H1 (cell line): Measurements from ENCODE around the gene NWD2. TPM values are rescaled to one million over a fixed set of nuclear protein-coding genes. Genes with fewer than 3 reads are reported as not detected.

ENCODE experiments used
- CTCF ChIA-PET: fragments of 300-600 bp; sonication (Branson Sonifier 250); formaldehyde crosslinking; loops from one replicate; lab custom pipeline; 2021; ENCODE audit not compliant: partially characterized antibody; lab: Charles Lee
- POLR2A ChIA-PET: fragments of 300-600 bp; sonication (Branson Sonifier 250); formaldehyde crosslinking; loops from one replicate; lab custom pipeline; 2021; ENCODE audit warnings: inconsistent platforms; ENCODE audit not compliant: partially characterized antibody; lab: Charles Lee
- DNase-seq, 2 experiments: peaks; one replicate each; pipeline versions ENCODE4 v3.0.0 to v3.0.0-alpha.2; 2010 to 2022; ENCODE audit warnings: low spot score in 2 of 2, low read depth in 1 of 2, mixed read lengths in 1 of 2
- FAIRE-seq: peaks from 2 replicates; lab custom pipeline; 2011; peaks lifted over from hg19 to GRCh38; lab: Jason Lieb, UNC
- H2AFZ ChIP-seq: 2 replicates; pipeline ENCODE4 v1.8.1; 2012; ENCODE audit warnings: low read length, inconsistent platforms
- H2AK5ac ChIP-seq: 2 replicates; pipeline ENCODE4 v1.6.1; 2013; ENCODE audit warnings: low read depth, low read length
- H2BK120ac ChIP-seq: replicated peaks from 2 replicates; pipeline ENCODE3; 2013; ENCODE audit warnings: low read depth, low read length, inconsistent platforms
- H2BK12ac ChIP-seq: 2 replicates; pipeline ENCODE4 v1.6.1; 2013; ENCODE audit warnings: low read depth, low read length
- H2BK15ac ChIP-seq: 2 replicates; pipeline ENCODE4 v1.6.1; 2013; ENCODE audit warnings: low read length
- H2BK20ac ChIP-seq: 2 replicates; pipeline ENCODE4 v1.6.1; 2013; ENCODE audit warnings: low read length
- H2BK5ac ChIP-seq: 2 replicates; pipeline ENCODE4 v1.6.1; 2013; ENCODE audit warnings: low read depth, low read length
- H3K14ac ChIP-seq: 2 replicates; pipeline ENCODE4 v1.6.1; 2013; ENCODE audit warnings: inconsistent platforms; ENCODE audit not compliant: insufficient read length
- H3K18ac ChIP-seq: 2 replicates; pipeline ENCODE4 v1.6.1; 2013; ENCODE audit warnings: low read length; ENCODE audit errors: extremely low read depth
- H3K23ac ChIP-seq: 2 replicates; pipeline ENCODE4 v1.6.1; 2013; ENCODE audit warnings: inconsistent platforms; ENCODE audit not compliant: insufficient read length
- H3K23me2 ChIP-seq: 2 replicates; pipeline ENCODE4 v1.6.1; 2013; ENCODE audit warnings: low read depth, low read length
- H3K27ac ChIP-seq: 2 replicates; pipeline ENCODE4 v1.6.1; 2011; ENCODE audit warnings: low read depth, low read length, inconsistent platforms
- H3K27me3 ChIP-seq, 4 experiments: replicated peaks in 1 of 4; 1 replicate in 1 of 4; 2 replicates in 3 of 4; pipeline versions ENCODE4 v1.6.1 to v1.8.1; 2011 to 2013; ENCODE audit warnings: low read length in 3 of 4, mild to moderate bottlenecking in 3 of 4, inconsistent platforms in 2 of 4, mixed read lengths in 2 of 4, moderate library complexity in 1 of 4; ENCODE audit not compliant: control insufficient read depth in 3 of 4, insufficient read depth in 3 of 4; ENCODE audit errors: extremely low read depth in 1 of 4
- H3K36me3 ChIP-seq, 4 experiments: 2 replicates each; pipeline versions ENCODE4 v1.6.1 to v1.8.1; 2011 to 2013; ENCODE audit warnings: mild to moderate bottlenecking in 4 of 4, low read length in 3 of 4, moderate library complexity in 2 of 4, control low read depth in 1 of 4, inconsistent platforms in 1 of 4; ENCODE audit not compliant: insufficient read depth in 4 of 4, control insufficient read depth in 2 of 4
- H3K4ac ChIP-seq: replicated peaks from 2 replicates; pipeline ENCODE3; 2013; ENCODE audit warnings: low read length, low read depth, mixed read lengths, inconsistent platforms; ENCODE audit not compliant: insufficient read length
- H3K4me1 ChIP-seq, 4 experiments: replicated peaks in 1 of 4; 1 replicate in 1 of 4; 2 replicates in 3 of 4; pipeline versions ENCODE4 v1.6.1 to v1.8.1; 2011 to 2013; ENCODE audit warnings: low read length in 3 of 4, inconsistent platforms in 2 of 4, mixed read lengths in 1 of 4; ENCODE audit not compliant: insufficient read depth in 4 of 4, control insufficient read depth in 3 of 4
- H3K4me2 ChIP-seq, 2 experiments: 2 replicates each; pipeline versions ENCODE4 v1.6.1 to v1.8.1; 2011 to 2013; ENCODE audit warnings: low read depth in 2 of 2, low read length in 2 of 2, control low read depth in 1 of 2, inconsistent platforms in 1 of 2, mild to moderate bottlenecking in 1 of 2; ENCODE audit not compliant: insufficient read depth in 1 of 2
- H3K4me3 ChIP-seq, 4 experiments: fragments of 200-600, 300-600 bp in 1 of 4; sonication (generic), shearing (Covaris generic), sonication (Bioruptor Twin) in 1 of 4; 2 replicates each; pipeline versions ENCODE4 v1.5.1 to v1.8.1; 2011 to 2016; ENCODE audit warnings: low read length in 4 of 4, low read depth in 3 of 4, control low read depth in 2 of 4, inconsistent platforms in 2 of 4, mild to moderate bottlenecking in 2 of 4, mixed read lengths in 1 of 4, moderate library complexity in 1 of 4; ENCODE audit not compliant: insufficient read depth in 2 of 4; ENCODE audit errors: extremely low read depth in 1 of 4
- H3K56ac ChIP-seq: replicated peaks from 2 replicates; pipeline ENCODE3; 2013; ENCODE audit warnings: low read depth, mild to moderate bottlenecking, mixed read lengths, low read length, inconsistent platforms; ENCODE audit not compliant: insufficient read length
- H3K79me1 ChIP-seq: 2 replicates; pipeline ENCODE4 v1.6.1; 2013; ENCODE audit warnings: low read depth, low read length, control low read depth
- H3K79me2 ChIP-seq, 2 experiments: 2 replicates each; pipeline versions ENCODE4 v1.6.1 to v1.8.1; 2012 to 2013; ENCODE audit warnings: low read length in 2 of 2, mild to moderate bottlenecking in 2 of 2, inconsistent platforms in 1 of 2; ENCODE audit not compliant: insufficient read depth in 2 of 2, control insufficient read depth in 1 of 2
- H3K9ac ChIP-seq, 4 experiments: replicated peaks in 1 of 4; 1 replicate in 1 of 4; 2 replicates in 3 of 4; pipeline versions ENCODE4 v1.6.1 to v1.8.1; 2011 to 2013; ENCODE audit warnings: low read depth in 3 of 4, low read length in 3 of 4, control low read depth in 2 of 4, mild to moderate bottlenecking in 2 of 4, moderate library complexity in 2 of 4, inconsistent platforms in 1 of 4; ENCODE audit errors: extremely low read depth in 1 of 4
- H3K9me3 ChIP-seq, 2 experiments: 2 replicates each; pipeline versions ENCODE4 v1.6.1 to v1.8.1; 2012 to 2013; ENCODE audit warnings: mild to moderate bottlenecking in 2 of 2, moderate library complexity in 2 of 2, control low read depth in 1 of 2, inconsistent platforms in 1 of 2, low read depth in 1 of 2, low read length in 1 of 2, mixed read lengths in 1 of 2; ENCODE audit not compliant: insufficient read depth in 2 of 2
- H4K20me1 ChIP-seq, 2 experiments: replicated peaks in 1 of 2; 2 replicates each; pipeline versions ENCODE3 to v1.8.1; 2011 to 2013; ENCODE audit warnings: inconsistent platforms in 2 of 2, low read length in 2 of 2, mild to moderate bottlenecking in 1 of 2; ENCODE audit not compliant: insufficient read depth in 2 of 2, control insufficient read depth in 1 of 2
- H4K5ac ChIP-seq: 2 replicates; pipeline ENCODE4 v1.6.1; 2013; ENCODE audit warnings: low read length, low read depth, mixed read lengths, inconsistent platforms; ENCODE audit not compliant: insufficient read length
- H4K8ac ChIP-seq: 2 replicates; pipeline ENCODE4 v1.8.0; 2013; ENCODE audit warnings: mild to moderate bottlenecking, moderate library complexity, low read length, inconsistent platforms; ENCODE audit not compliant: insufficient read depth; ENCODE audit errors: extremely low read depth
- H4K91ac ChIP-seq: replicated peaks from 2 replicates; pipeline ENCODE3; 2013; ENCODE audit warnings: low read length, mixed read lengths, inconsistent platforms; ENCODE audit not compliant: insufficient read length
- ASH2L ChIP-seq: fragments of 200-600, 300-600 bp; sonication (generic); IDR thresholded peaks from one replicate; pipeline ENCODE4 v1.7.1; 2017; ENCODE audit warnings: low read length
- BCL11A ChIP-seq, 2 experiments: IDR thresholded peaks; one replicate each; pipeline ENCODE4 v1.6.1; 2011; ENCODE audit warnings: low read depth in 2 of 2, low read length in 2 of 2, mild to moderate bottlenecking in 2 of 2
- CBX5 ChIP-seq: fragments of 300-800, 300-1000 bp; sonication (generic); IDR thresholded peaks from 2 replicates; pipeline ENCODE4 v1.7.1; 2016; ENCODE audit warnings: antibody characterized with exemption, low read length, low read depth
- CBX8 ChIP-seq: fragments of 300-800, 300-1000 bp; sonication (generic); IDR thresholded peaks from 2 replicates; pipeline ENCODE4 v1.7.1; 2016; ENCODE audit warnings: low read depth, low read length, borderline replicate concordance
- CTBP2 ChIP-seq: IDR thresholded peaks from 2 replicates; pipeline ENCODE4 v1.7.0; 2011; ENCODE audit warnings: borderline replicate concordance, mild to moderate bottlenecking, moderate library complexity, mixed read lengths, low read length; ENCODE audit not compliant: insufficient read depth, insufficient read length
- GABPA ChIP-seq: IDR thresholded peaks from 2 replicates; pipeline ENCODE4 v1.6.1; 2011; ENCODE audit warnings: mild to moderate bottlenecking, low read length, moderate library complexity, borderline replicate concordance; ENCODE audit not compliant: insufficient read depth
- GTF2F1 ChIP-seq: IDR thresholded peaks from 2 replicates; pipeline ENCODE4 v1.6.1; 2012; ENCODE audit warnings: low read depth, low read length, improper control_type of control experiment, borderline replicate concordance
- POLR2A ChIP-seq, 2 experiments: IDR thresholded peaks; 1 replicate in 1 of 2; 2 replicates in 1 of 2; pipeline ENCODE4 v1.6.1; 2011; ENCODE audit warnings: low read depth in 2 of 2, low read length in 2 of 2, mild to moderate bottlenecking in 2 of 2; ENCODE audit errors: control extremely low read depth in 1 of 2
- POLR2AphosphoS5 ChIP-seq: IDR thresholded peaks from 2 replicates; pipeline ENCODE4 v1.6.1; 2011; ENCODE audit warnings: low read depth, low read length
- RAD21 ChIP-seq, 2 experiments: IDR thresholded peaks in 1 of 2; conservative IDR thresholded peaks in 1 of 2; 2 replicates each; pipeline ENCODE4 v1.6.1; 2011; ENCODE audit warnings: low read depth in 2 of 2, low read length in 2 of 2, improper control_type of control experiment in 1 of 2, inconsistent platforms in 1 of 2, mild to moderate bottlenecking in 1 of 2, moderate library complexity in 1 of 2
- RFX5 ChIP-seq: IDR thresholded peaks from 2 replicates; pipeline ENCODE4 v1.6.1; 2011; ENCODE audit warnings: low read depth, low read length, improper control_type of control experiment, borderline replicate concordance
- SIN3A ChIP-seq, 2 experiments: IDR thresholded peaks in 1 of 2; conservative IDR thresholded peaks in 1 of 2; 2 replicates each; pipeline ENCODE4 v1.6.1; 2011 to 2012; ENCODE audit warnings: low read length in 2 of 2, improper control_type of control experiment in 1 of 2, low read depth in 1 of 2, mild to moderate bottlenecking in 1 of 2
- SP4 ChIP-seq: IDR thresholded peaks from 2 replicates; pipeline ENCODE4 v1.6.1; 2012; ENCODE audit warnings: low read length, inconsistent platforms
- TBP ChIP-seq: IDR thresholded peaks from 2 replicates; pipeline ENCODE4 v1.6.1; 2011; ENCODE audit warnings: low read depth, low read length, improper control_type of control experiment
- WGBS, 2 experiments: shearing (Covaris generic) in 1 of 2; methylation state at CpG; one replicate each; pipeline versions ENCODE4 v1.1.6 to v1.1.7; 2013 to 2015; ENCODE audit warnings: low lambda C conversion rate in 2 of 2, mixed read lengths in 2 of 2, inconsistent platforms in 1 of 2, low coverage in 1 of 2, missing lambda C conversion rate in 1 of 2; ENCODE audit not compliant: insufficient replicate concordance in 2 of 2, insufficient coverage in 1 of 2, insufficient read length in 1 of 2; ENCODE audit errors: extremely low coverage in 1 of 2, missing lambda C conversion rate in 1 of 2; 5-methylcytosine and 5-hydroxymethylcytosine counted together
- polyA plus RNA-seq, 7 experiments: library from polyadenylated mRNA; depleted of rRNA in 3 of 7; stranded (reverse) in 5 of 7; unstranded in 2 of 7; fragments of >200 nt in 5 of 7; fragments of 200-250 nt in 2 of 7; gene quantifications; 1 replicate in 5 of 7; 2 replicates in 1 of 7; 4 replicates in 1 of 7; pipeline versions ENCODE4 v1.2.1 to v1.2.3, GENCODE V29; 2011 to 2013; ENCODE audit warnings: missing spikeins in 2 of 7, mixed read lengths in 2 of 7
- total RNA-seq: library from RNA; stranded (reverse); fragmentation: NEBNext Ultra II Directional; extraction: Animal tissue kit (Norgen Biotek cat#: 25700); gene quantifications from 2 replicates; pipeline ENCODE4 v1.2.1, GENCODE V29; 2021

NWD2 gene
- total and polyA plus RNA-seq, 2 of the 8 experiments (the other 6 are each of a cell fraction or from before 2014, with no cell fraction given): under 0.01 TPM; not detected in 1

GRCh38 chr4:37439809-37440474 is 195.4 kb downstream of the NWD2 start:
- Histone ChIP-seq H2AK5ac (no peak overlapping the region), H2AFZ (no peak overlapping the region), H3K27me3 (no peaks in the 10 kb centered on the region), H3K23ac (no peak overlapping the region), H2BK120ac (no peak overlapping the region), H3K4me3 (no peak overlapping the region), H3K18ac (no peak overlapping the region), H3K56ac (no peak overlapping the region), H3K36me3 (no peaks in the 10 kb centered on the region; a peak in 1 of 8 replicates), H3K4me1 (no peaks in the 10 kb centered on the region), H3K9me3 (no peaks in the 10 kb centered on the region), H4K20me1 (no peaks in the 10 kb centered on the region), H3K9ac (no peak overlapping the region), H2BK15ac (no peak overlapping the region), H3K4ac (no peak overlapping the region), H4K5ac (no peak overlapping the region), H4K8ac (no peak overlapping the region), H3K79me2 (no peaks in the 10 kb centered on the region), H3K23me2 (no peaks in the 10 kb centered on the region), H3K14ac (no peak overlapping the region), H2BK20ac (no peak overlapping the region), H4K91ac (no peak overlapping the region), H3K27ac (no peak overlapping the region), H2BK5ac (no peak overlapping the region), H3K4me2 (no peak overlapping the region), H2BK12ac (no peak overlapping the region), H3K79me1 (no peaks in the 10 kb centered on the region)
- POLR2A ChIA-PET: no interaction called here
- DNase-seq: no peak
- no peak for FAIRE-seq
- CTCF ChIA-PET: interaction anchor here (0.7 to 1.2 kb wide), 4 partner anchors 9 to 357 kb away, joined by 3 read pairs; no protein-coding TSS in a partner anchor
- 81% methylated on average over 5 of the region's 5 CpGs; no CpG with 5 or more reads in 1 of the 2 experiments for WGBS, 2 experiments
- no peak for TF ChIP-seq BCL11A (IDR thresholded peaks at IDR 0.05; ENCODE audit: low read depth in 2 of 2, low read length in 2 of 2)
- TF ChIP-seq TBP: no peak
- no peak for TF ChIP-seq CTBP2
- no peak for TF ChIP-seq GTF2F1
- no peak for TF ChIP-seq RAD21 (IDR thresholded peaks at IDR 0.05 in 1 of 2, conservative IDR thresholded peaks at IDR 0.05 in 1 of 2; ENCODE audit: low read depth in 2 of 2, low read length in 2 of 2)
- no peak for TF ChIP-seq POLR2AphosphoS5
- no peak for TF ChIP-seq CBX8
- TF ChIP-seq CBX5: no peak
- no peak for TF ChIP-seq SP4
- no peak for TF ChIP-seq GABPA
- TF ChIP-seq RFX5: no peak
- TF ChIP-seq POLR2A (IDR thresholded peaks at IDR 0.05; ENCODE audit: control extremely low read depth in 1 of 2, low read depth in 2 of 2, low read length in 2 of 2): no peak
- no peak for TF ChIP-seq SIN3A (conservative IDR thresholded peaks at IDR 0.05 in 1 of 2, IDR thresholded peaks at IDR 0.05 in 1 of 2; ENCODE audit: low read depth in 1 of 2, low read length in 2 of 2)
- TF ChIP-seq ASH2L: no peak
